ENCODE results near the gene USP48.
"Not testable (repeated sequence)": the region's sequence is repeated elsewhere in the genome, so short reads cannot be mapped to it uniquely, and the experiment has no call there.

USP48 gene

DNA sequence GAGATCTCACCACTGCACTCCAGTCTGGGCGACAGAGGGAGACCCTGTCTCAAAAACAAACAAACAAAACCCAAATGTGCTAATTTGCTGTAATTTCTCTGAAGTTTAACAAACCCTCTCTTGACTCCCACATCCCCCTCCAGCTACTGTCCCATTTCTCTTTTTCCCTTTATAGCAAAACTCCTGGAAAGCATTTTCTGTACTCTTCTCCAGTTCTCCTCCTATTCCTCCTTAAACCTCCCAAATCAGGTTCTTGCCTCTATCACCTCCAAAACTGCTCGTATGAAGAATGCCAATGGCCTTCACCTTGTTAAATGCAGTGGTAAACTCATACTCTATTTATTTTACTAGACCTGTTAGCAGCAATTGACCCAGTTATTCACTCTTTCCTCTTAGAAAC lies 3.7 kb upstream of the USP48 start:
- Mint-ChIP-seq H3K4me1 (peaks cover 7% of the 10 kb centered on the region), H3K9me3 (no peaks in the 10 kb centered on the region), H3K36me3 (peaks cover 18% of the 10 kb centered on the region), H3K27ac (no peak overlapping the region), H3K4me3 (no peak overlapping the region)
- DNase-seq (ENCODE audit: low spot score in 2 of 2) = no peak
- no peak for ATAC-seq

DNA sequence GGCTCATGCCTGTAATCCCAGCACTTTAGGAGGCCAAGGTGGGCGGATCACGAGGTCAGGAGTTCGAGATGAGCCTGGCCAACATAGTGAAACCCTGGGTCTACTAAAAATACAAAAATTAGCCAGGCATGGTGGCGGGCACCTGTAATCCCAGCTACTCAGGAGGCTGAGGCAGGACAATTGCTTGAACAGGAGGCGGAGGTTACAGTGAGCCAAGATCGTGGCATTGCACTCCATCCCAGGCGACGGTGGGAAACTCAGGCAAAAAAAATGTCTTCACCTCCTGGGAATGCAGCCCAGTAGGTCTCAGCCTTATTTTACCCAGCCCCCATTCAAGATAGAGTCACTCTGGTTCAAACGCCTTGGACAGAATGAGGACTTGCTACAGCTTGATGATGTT lies 2.8 kb upstream of the USP48 start:
- not testable (repeated sequence) for H3K27ac Mint-ChIP-seq

DNA sequence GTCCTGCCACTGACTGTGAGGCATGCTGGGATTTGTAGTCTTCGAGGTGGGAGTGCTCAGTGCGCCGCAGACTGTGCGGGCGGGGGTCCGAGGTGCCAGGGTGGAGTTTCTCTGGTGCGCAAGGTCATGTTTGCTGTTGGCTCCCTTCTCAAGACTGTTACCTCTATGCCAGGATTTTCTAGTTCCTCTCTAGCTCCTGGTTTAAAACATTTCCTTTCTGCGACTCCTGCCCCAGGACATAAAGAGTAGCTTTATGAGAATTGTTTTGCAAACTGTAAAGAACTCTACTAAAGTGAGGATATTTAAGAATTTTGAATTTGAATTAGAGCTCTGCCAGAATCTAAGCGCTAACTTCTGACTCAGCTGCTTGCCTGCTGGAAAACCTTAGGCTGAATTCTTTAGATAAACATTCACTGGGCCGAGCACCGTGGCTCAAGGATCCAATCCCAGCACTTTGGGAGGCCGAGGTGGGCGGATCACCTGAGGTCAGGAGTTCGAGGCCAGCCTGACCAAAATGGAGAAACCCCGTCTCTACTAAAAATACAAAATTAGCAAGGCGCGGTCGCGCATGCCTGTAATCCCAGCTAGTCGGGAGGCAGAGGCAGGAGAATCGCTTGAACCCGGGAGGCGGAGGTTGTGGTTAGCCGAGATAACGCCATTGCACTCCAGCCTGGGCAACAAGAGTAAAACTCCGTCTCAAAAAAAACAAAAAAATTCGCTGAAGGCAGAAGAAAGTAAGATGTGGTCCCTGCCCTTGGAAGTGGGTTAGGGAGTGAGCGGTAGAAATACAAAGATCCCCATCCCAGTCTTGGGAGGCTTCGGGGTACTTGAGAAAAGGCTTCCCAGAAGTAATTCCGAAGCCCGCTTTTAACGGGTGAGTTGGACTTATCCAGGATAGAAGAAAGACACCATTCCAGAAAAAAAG lies 992 bp upstream of the USP48 start:
- no peak for ATAC-seq
- Mint-ChIP-seq H3K4me3 (peak overlapping the region; percentile 85), H3K4me1 (peaks cover 20% of the 10 kb centered on the region), H3K27ac (peak overlapping the region; percentile 100), H3K36me3 (peaks cover 34% of the 10 kb centered on the region), H3K9me3 (no peaks in the 10 kb centered on the region)
- DNase-seq (ENCODE audit: low spot score in 2 of 2) = no peak

More for the DNA sequence above, 2.8 kb upstream of the USP48 start:
- DNase-seq (ENCODE audit: low spot score in 2 of 2); ATAC-seq; H3K4me3 Mint-ChIP-seq; H3K9me3 Mint-ChIP-seq; H3K4me1 Mint-ChIP-seq: not testable (repeated sequence)
- peaks cover 21% of the 10 kb centered on the region for H3K36me3 Mint-ChIP-seq

DNA sequence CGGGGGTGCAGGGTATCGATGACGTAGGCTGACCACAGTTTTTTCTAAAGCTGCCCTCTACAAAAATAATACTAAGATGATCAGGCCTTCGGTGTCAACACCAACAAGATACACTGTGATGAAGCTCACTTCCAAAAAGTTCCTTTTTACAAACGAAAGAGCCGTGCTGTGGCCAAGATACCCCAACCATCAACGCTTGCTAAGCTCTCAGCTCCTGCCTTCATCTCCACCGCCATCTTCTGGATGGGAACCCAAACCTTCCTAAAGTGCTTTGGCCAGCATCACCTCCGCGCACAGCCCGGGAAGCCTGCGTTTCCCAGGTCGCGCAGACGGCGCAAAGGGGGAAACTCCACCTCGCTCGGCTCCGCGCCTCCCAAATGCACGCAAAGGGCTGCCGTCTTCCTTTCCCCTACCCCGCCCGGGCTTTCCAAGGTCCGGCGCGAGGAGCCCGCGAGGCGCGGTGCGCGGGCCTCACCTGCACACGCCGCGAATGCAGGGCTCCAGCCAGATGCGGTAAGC lies 541 bp downstream of the USP48 start:
- H3K4me3 Mint-ChIP-seq = peak overlapping the region; percentile 85
- peaks cover 30% of the 10 kb centered on the region for H3K4me1 Mint-ChIP-seq
- peak; percentile 29 to 85 for DNase-seq (ENCODE audit: low spot score in 2 of 2)
- peak; percentile 12 for ATAC-seq
- peak overlapping the region; percentile 100 for H3K27ac Mint-ChIP-seq
- peaks cover 42% of the 10 kb centered on the region for H3K36me3 Mint-ChIP-seq
- no peaks in the 10 kb centered on the region for H3K9me3 Mint-ChIP-seq

DNA sequence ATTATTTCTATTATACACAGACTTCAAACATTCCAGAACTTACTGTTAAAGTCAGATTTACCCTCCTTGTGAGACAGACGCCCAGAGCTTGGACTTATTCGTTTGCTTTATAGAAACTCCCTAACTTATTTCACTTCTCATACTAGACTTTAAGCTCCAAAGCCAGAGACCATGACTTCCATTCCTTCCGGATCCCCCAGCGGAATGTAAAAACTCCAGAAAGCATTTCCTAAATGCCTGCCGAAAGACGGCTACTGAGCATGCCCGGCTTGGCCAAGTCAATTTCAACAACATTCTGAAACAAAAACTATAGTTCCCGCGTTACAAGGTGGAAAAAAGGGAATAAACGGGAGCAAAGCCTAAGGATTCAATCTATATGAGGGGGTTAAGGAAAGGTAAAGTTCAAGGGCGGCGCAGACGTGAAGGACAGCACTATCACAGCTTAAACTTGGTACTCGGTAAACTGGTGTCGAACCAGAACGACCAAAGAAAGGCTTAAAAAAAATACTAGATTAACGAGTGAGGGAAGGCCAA lies 1.1 kb downstream of the USP48 start:
- H3K27ac Mint-ChIP-seq = peak overlapping the region; percentile 100

DNA sequence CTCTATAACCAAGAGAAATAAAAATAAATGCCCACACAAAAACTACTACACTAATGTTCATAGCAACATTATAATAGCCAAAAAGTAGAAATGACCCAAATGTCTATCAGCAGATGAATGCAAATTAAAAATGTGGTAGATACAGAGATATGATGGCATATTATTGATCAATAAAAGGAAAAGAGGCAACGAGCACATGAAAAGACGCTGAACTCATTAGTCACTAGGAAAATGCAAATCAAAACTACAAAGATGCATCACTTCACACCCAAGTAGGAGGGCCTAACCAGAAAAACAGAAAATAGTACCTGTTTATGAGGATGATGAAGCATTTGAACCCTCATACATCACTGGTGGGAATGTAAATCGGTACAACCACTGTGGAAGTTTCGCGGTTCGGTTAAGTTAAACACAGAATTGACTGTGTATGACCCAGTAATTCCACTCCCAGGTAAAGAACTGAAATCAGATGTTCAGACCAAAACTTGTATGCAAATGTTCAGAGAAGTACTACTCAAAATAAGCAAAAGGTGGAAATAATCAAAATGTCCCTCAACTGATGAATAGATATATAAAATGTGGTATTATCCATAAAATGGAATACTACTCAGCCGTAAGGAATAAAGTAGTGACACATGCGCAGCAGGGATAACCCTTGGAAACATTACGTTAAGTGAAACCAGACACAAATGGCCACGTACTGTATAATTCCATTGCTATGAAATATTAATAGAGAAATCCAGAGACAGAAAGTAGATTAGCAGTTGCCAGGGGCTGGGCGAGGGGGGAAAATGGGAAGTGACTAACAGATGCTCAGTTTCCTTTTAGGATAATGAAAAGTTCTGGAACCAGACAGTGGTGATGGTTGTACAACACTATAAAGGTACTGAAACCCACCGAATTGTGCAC lies 3.1 kb downstream of the USP48 start:
- ATAC-seq = peak; percentile 74
- peak overlapping the region; percentile 74 for H3K4me3 Mint-ChIP-seq
- peak overlapping the region; percentile 88 for H3K27ac Mint-ChIP-seq
- peaks cover 47% of the 10 kb centered on the region for H3K4me1 Mint-ChIP-seq
- H3K9me3 Mint-ChIP-seq = no peaks in the 10 kb centered on the region
- peak; percentile 28 to 73 for DNase-seq (ENCODE audit: low spot score in 2 of 2)
- peaks cover 56% of the 10 kb centered on the region for H3K36me3 Mint-ChIP-seq

More for the DNA sequence above, 1.1 kb downstream of the USP48 start:
- ATAC-seq (no peak), DNase-seq (ENCODE audit: low spot score in 2 of 2) (no peak)
- peaks cover 46% of the 10 kb centered on the region for H3K36me3 Mint-ChIP-seq
- peak overlapping the region; percentile 85 for H3K4me3 Mint-ChIP-seq
- H3K9me3 Mint-ChIP-seq = no peaks in the 10 kb centered on the region
- peaks cover 33% of the 10 kb centered on the region for H3K4me1 Mint-ChIP-seq

DNA sequence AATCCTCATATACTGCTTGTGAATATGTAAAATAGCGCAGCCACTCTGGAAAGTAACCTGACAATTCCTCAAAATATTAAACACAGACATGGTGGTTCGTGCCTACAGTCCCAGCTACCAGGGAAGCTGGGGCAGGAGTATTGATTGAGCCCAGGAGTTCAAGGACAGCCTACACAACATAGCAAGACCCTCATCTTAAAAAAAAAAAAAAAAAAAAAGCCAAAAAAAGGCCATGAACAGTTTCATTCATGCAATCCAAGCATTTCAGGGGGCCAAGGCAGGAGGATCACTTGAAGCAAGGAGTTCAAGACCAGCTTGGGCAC lies 4.6 kb downstream of the USP48 start:
- DNase-seq (ENCODE audit: low spot score in 2 of 2) (no peak), ATAC-seq (no peak)
- Mint-ChIP-seq H3K4me3 (peak overlapping the region; percentile 74), H3K9me3 (no peaks in the 10 kb centered on the region), H3K4me1 (peaks cover 49% of the 10 kb centered on the region), H3K36me3 (peaks cover 51% of the 10 kb centered on the region), H3K27ac (no peak overlapping the region)

DNA sequence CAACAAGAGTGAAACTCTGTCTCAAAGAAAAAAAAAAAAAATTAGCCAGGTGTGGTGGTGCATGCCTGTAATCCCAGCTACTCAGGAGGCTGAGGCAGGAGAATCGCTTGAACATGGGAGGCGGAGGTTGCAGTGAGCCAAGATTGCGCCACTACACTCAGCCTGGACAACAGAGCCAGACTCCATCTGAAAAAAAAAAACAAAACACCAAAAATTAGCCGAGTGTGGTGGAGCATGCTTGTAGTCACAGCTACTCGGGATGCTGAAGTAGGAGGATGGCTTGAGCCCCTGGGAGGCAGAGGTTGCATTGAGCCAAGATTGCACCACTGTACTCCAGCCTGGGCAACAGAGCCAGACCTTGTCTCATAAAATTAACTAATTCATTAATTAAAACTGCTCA lies 6.0 kb downstream of the USP48 start:
- not testable (repeated sequence) for H3K9me3 Mint-ChIP-seq; DNase-seq (ENCODE audit: low spot score in 2 of 2); ATAC-seq
- Mint-ChIP-seq H3K4me1 (peaks cover 56% of the 10 kb centered on the region), H3K27ac (peak overlapping the region; percentile 89), H3K4me3 (peak overlapping the region; percentile 45), H3K36me3 (peaks cover 50% of the 10 kb centered on the region)

DNA sequence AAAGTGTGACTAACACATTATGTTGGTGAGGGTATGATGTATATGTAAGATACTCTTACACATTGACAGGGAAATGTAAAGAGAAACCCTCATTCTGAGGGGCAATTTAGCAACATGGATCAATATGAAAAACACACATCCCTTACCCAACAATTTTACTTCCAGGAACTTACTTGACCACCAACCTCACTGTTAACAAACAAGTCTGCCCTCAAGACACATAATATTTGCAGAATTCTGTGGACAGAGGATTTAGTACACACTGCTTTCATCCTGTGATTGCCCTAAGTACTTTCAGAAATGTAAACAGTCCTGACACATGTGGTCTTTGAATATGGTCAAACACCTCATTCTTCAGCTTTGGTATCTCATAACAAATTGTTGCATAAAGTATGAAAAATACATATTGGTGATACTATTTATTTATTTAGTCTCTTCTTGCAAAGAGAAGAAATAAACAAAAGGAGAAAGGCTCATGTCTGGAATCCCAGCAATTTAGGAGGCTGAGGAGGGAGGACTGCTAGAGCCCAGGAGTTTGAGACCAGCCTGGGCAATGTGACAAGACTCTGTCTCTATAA lies 6.9 kb downstream of the USP48 start:
- ATAC-seq = peak; percentile 51
- H3K4me3 Mint-ChIP-seq = peak overlapping the region; percentile 45
- H3K27ac Mint-ChIP-seq = peak overlapping the region; percentile 89
- H3K9me3 Mint-ChIP-seq = no peaks in the 10 kb centered on the region
- peaks cover 56% of the 10 kb centered on the region for H3K4me1 Mint-ChIP-seq
- no peak for DNase-seq (ENCODE audit: low spot score in 2 of 2)
- H3K36me3 Mint-ChIP-seq = peaks cover 47% of the 10 kb centered on the region

DNA sequence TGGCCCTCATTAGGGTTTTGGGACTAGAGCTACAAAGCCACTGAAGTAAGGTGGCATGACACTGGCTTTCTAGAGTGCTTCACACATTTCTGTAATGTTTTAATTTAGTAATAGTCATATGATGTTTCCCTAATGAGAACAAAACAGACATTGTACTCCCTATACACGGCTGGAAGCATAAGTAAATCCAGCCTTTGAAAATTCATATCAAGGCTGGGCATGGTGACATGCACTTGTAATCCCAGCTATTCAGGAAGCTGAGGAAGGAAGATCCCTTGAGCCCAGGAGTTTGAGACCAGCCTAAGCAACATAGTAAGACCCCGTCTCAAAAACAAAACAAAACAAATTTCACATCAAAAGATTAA lies 7.4 kb downstream of the USP48 start:
- peak overlapping the region; percentile 89 for H3K27ac Mint-ChIP-seq

DNA sequence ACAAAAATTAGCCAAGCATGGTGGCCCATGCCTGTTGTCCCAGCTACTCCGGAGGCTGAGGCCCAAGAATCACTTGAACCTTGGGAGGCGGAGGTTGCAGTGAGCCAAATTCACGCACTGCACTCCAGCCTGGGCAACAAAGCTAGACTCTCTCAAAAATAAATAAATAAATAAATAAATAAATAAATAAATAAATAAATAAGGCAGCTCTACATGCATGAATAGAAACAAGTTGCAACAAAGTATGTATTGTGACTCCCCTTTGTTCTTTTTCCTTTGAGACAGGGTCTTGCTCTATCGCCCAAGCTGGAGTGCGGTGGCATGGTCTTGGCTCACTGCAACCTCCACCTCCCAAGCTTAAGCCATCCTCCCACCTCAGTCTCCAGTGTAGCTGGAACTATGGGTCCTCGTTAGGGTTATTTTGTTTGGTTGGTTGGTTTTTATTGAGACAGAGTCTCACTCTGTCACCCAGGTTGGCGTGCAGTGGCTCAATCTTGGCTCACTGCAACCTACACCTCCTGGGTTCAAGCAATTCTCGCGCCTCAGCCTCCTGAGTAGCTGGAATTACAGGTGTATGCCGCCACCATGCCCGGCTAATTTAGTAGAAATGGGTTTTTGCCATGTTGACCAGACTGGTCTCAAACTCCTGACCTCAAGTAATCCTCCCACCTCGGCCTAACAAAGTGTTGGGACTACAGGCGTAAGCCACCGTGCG lies 8.0 kb downstream of the USP48 start:
- H3K4me3 Mint-ChIP-seq = no peak overlapping the region
- no peak for ATAC-seq
- no peaks in the 10 kb centered on the region for H3K9me3 Mint-ChIP-seq
- H3K4me1 Mint-ChIP-seq = peaks cover 55% of the 10 kb centered on the region
- DNase-seq (ENCODE audit: low spot score in 2 of 2) = no peak
- peak overlapping the region; percentile 89 for H3K27ac Mint-ChIP-seq
- peaks cover 46% of the 10 kb centered on the region for H3K36me3 Mint-ChIP-seq

More for the DNA sequence above, 7.4 kb downstream of the USP48 start:
- Mint-ChIP-seq H3K36me3 (peaks cover 46% of the 10 kb centered on the region), H3K4me3 (no peak overlapping the region), H3K9me3 (no peaks in the 10 kb centered on the region), H3K4me1 (peaks cover 56% of the 10 kb centered on the region)
- ATAC-seq (no peak), DNase-seq (ENCODE audit: low spot score in 2 of 2) (no peak)

DNA sequence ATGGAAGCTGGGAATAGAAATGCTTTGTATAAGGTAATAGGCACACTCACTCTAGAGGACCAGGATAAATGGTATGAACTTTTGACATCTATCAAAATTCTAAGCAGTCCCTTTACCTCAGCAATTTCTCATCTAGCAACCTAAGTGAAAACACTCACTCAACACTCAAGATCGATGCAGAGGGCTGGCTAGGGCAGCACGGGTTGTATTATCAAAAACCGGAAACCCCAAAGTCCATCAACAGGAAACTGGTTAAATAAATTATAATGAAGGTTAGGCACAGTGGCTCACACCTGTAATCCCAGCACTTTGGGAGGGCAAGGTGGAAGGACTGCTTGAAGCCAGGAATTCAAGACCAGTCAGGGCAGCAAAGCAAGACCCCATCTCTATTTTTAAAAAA lies 9.4 kb downstream of the USP48 start:
- peak overlapping the region; percentile 41 for H3K4me3 Mint-ChIP-seq
- no peak for DNase-seq (ENCODE audit: low spot score in 2 of 2)

DNA sequence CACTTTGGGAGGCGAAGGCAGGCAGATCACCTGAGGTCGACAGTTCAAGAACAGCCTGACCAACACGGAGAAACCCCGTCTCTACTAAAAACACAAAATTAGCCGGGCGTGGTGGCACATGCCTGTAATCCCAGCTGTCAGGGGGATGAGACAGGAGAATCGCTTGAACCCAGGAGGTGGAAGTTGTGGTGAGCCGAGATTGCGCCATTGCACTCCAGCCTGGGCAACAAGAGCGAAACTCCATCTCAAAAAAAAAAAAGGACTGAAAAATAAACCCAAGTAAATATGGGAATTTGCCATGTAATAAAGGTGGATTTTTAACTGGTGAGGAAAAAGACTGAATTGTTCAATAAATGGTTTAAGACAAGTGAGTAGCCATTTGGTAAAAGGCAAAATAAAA lies 11.3 kb downstream of the USP48 start:
- H3K27ac Mint-ChIP-seq; DNase-seq (ENCODE audit: low spot score in 2 of 2); H3K4me3 Mint-ChIP-seq; ATAC-seq; H3K9me3 Mint-ChIP-seq: not testable (repeated sequence)
- Mint-ChIP-seq H3K36me3 (peaks cover 41% of the 10 kb centered on the region), H3K4me1 (peaks cover 52% of the 10 kb centered on the region)

More for the DNA sequence above, 9.4 kb downstream of the USP48 start:
- H3K9me3 Mint-ChIP-seq = no peaks in the 10 kb centered on the region
- peaks cover 50% of the 10 kb centered on the region for H3K36me3 Mint-ChIP-seq
- no peak overlapping the region for H3K27ac Mint-ChIP-seq
- peaks cover 58% of the 10 kb centered on the region for H3K4me1 Mint-ChIP-seq
- peak; percentile 80 for ATAC-seq

DNA sequence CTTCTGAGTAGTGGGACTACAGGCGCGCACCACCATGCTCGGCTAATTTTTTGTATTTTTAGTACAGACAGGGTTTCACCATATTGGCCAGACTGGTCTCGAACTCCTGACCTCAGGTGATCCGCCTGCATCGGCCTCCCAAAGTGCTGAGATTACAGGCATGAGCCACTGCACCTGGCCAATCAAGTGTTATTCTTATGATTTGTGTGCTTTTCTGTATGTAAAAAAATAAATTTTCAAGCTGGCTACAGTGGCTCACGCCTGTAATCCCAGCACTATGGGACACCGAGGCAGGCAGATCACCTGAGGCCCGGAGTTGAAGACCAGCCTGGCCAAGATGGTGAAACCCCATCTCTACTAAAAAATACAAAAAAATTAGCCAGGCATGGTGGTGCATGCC lies 12.3 kb downstream of the USP48 start:
- not testable (repeated sequence) for ATAC-seq; DNase-seq (ENCODE audit: low spot score in 2 of 2); H3K4me3 Mint-ChIP-seq; H3K9me3 Mint-ChIP-seq
- Mint-ChIP-seq H3K4me1 (peaks cover 53% of the 10 kb centered on the region), H3K27ac (peak overlapping the region; percentile 23), H3K36me3 (peaks cover 33% of the 10 kb centered on the region)
